GM21390 (cell line): ENCODE measurements around the gene KCTD18.

ENCODE experiments used
- ATAC-seq: cut with Tn5 transposase; IDR thresholded peaks from one replicate; pipeline ENCODE4 v1.9.1; 2021; ENCODE audit not compliant: unreplicated experiment

KCTD18 gene

GRCh38 chr2:200459101-200459500, 50.8 kb downstream of the KCTD18 start:
- ATAC-seq: no peak

GRCh38 chr2:200456567-200456966, 53.3 kb downstream of the KCTD18 start:
- no peak for ATAC-seq

GRCh38 chr2:200455958-200456421, 53.9 kb downstream of the KCTD18 start:
- ATAC-seq: peak; percentile 47

GRCh38 chr2:200454927-200455801, 54.7 kb downstream of the KCTD18 start:
- peak; percentile 82 for ATAC-seq

- no peak for ATAC-seq
These were observed 55.9 kb downstream of the KCTD18 start for GRCh38 chr2:200453853-200454534.

- ATAC-seq: no peak
These were observed 56.6 kb downstream of the KCTD18 start for GRCh38 chr2:200453142-200453852.

- no peak for ATAC-seq
These were observed 57.5 kb downstream of the KCTD18 start for GRCh38 chr2:200452377-200452776.

GRCh38 chr2:200451511-200451910, 58.4 kb downstream of the KCTD18 start:
- no peak for ATAC-seq

- ATAC-seq: no peak
These were observed 59.6 kb downstream of the KCTD18 start for GRCh38 chr2:200450288-200450687.

GRCh38 chr2:200449149-200449548, 60.7 kb downstream of the KCTD18 start:
- no peak for ATAC-seq

GRCh38 chr2:200448455-200448854, 61.4 kb downstream of the KCTD18 start:
- no peak for ATAC-seq

- ATAC-seq: no peak
These were observed 62.6 kb downstream of the KCTD18 start for GRCh38 chr2:200447139-200447855.

GRCh38 chr2:200446612-200447011, 63.3 kb downstream of the KCTD18 start:
- no peak for ATAC-seq

- no peak for ATAC-seq
These were observed 64.6 kb downstream of the KCTD18 start for GRCh38 chr2:200445284-200445683.

GRCh38 chr2:200444530-200444929, 65.3 kb downstream of the KCTD18 start:
- no peak for ATAC-seq

- ATAC-seq: no peak
These were observed 66.0 kb downstream of the KCTD18 start for GRCh38 chr2:200443916-200444315.

- no peak for ATAC-seq
These were observed 66.5 kb downstream of the KCTD18 start for GRCh38 chr2:200443376-200443775.

GRCh38 chr2:200442471-200442870, 67.4 kb downstream of the KCTD18 start:
- ATAC-seq: no peak

- no peak for ATAC-seq
These were observed 69.9 kb downstream of the KCTD18 start for GRCh38 chr2:200439981-200440380.
